CD4-positive, alpha-beta T cell treated with Interleukin-12 subunit alpha and Interleukin-12 subunit beta, for 1 hour (primary cell): ENCODE measurements around the gene KCNH1.

Experiments used
- DNase-seq: peaks from one replicate; pipeline ENCODE4 v3.0.0-alpha.2; 2020

The KCNH1 gene

GRCh38 chr1:210747112-210747511 is 386.8 kb downstream of the KCNH1 start:
- no peak for DNase-seq

- no peak for DNase-seq
These were observed 387.8 kb downstream of the KCNH1 start for GRCh38 chr1:210746024-210746731.

GRCh38 chr1:210743038-210743437 is 390.9 kb downstream of the KCNH1 start:
- DNase-seq: no peak

GRCh38 chr1:210741564-210741963 is 392.4 kb downstream of the KCNH1 start:
- no peak for DNase-seq

- DNase-seq: no peak
These were observed 394.3 kb downstream of the KCNH1 start for GRCh38 chr1:210739627-210740026.

- no peak for DNase-seq
These were observed 395.7 kb downstream of the KCNH1 start for GRCh38 chr1:210738256-210738655.

- no peak for DNase-seq
These were observed 397.2 kb downstream of the KCNH1 start for GRCh38 chr1:210736713-210737112.

GRCh38 chr1:210731597-210731996 is 402.4 kb downstream of the KCNH1 start:
- DNase-seq: no peak

- DNase-seq: no peak
These were observed 402.8 kb downstream of the KCNH1 start for GRCh38 chr1:210731193-210731592.

GRCh38 chr1:210730023-210730422 is 403.9 kb downstream of the KCNH1 start:
- no peak for DNase-seq

- no peak for DNase-seq
These were observed 405.4 kb downstream of the KCNH1 start for GRCh38 chr1:210728437-210729149.

GRCh38 chr1:210727709-210728108 is 406.2 kb downstream of the KCNH1 start:
- DNase-seq: no peak

- DNase-seq: peak; percentile 2
These were observed 407.3 kb downstream of the KCNH1 start for GRCh38 chr1:210726621-210727020.

- no peak for DNase-seq
These were observed 409.2 kb downstream of the KCNH1 start for GRCh38 chr1:210724768-210725167.

GRCh38 chr1:210723646-210724045 is 410.3 kb downstream of the KCNH1 start:
- DNase-seq: no peak

GRCh38 chr1:210722410-210723081 is 411.4 kb downstream of the KCNH1 start:
- no peak for DNase-seq

- DNase-seq: no peak
These were observed 418.9 kb downstream of the KCNH1 start for GRCh38 chr1:210715072-210715471.

GRCh38 chr1:210711825-210712612 is 421.9 kb downstream of the KCNH1 start:
- DNase-seq: no peak

- no peak for DNase-seq
These were observed 424.2 kb downstream of the KCNH1 start for GRCh38 chr1:210709701-210710100.

GRCh38 chr1:210707300-210708240 is 426.4 kb downstream of the KCNH1 start:
- no peak for DNase-seq

- DNase-seq: no peak
These were observed 427.7 kb downstream of the KCNH1 start for GRCh38 chr1:210706246-210706645.

- no peak for DNase-seq
These were observed 428.9 kb downstream of the KCNH1 start for GRCh38 chr1:210705086-210705485.
